GM13977 (cell line): ENCODE results near the gene DDIT4.
"Not testable (repeated sequence)": the region's sequence is repeated elsewhere in the genome, so short reads cannot be mapped to it uniquely, and the experiment has no call there.

ENCODE experiments used
- DNase-seq: peaks from one replicate; pipeline ENCODE4 v3.0.0; 2012; ENCODE audit warnings: low spot score
- CTCF ChIP-seq: IDR thresholded peaks from 2 replicates; pipeline ENCODE4 v1.5.1; 2012; ENCODE audit warnings: mild to moderate bottlenecking, control low read depth; ENCODE audit not compliant: insufficient read depth; ENCODE audit errors: extremely low read depth, missing control alignments
- in situ Hi-C: fragments of 300-500 bp; cut with MboI; formaldehyde crosslinking; loops from one replicate; pipeline ENCODE4 v1.12.0; 2022; ENCODE audit warnings: low sequenced_read_pairs, low pct_unique_long_range_greater_than_20kb, mixed read lengths, inconsistent platforms; ENCODE audit not compliant: unreplicated experiment

Gene DDIT4

GRCh38 chr10:72241691-72242252 is 32.0 kb upstream of the DDIT4 start:
- in situ Hi-C loops: no loop called here
- no peak for DNase-seq
- no peak for TF ChIP-seq CTCF

GRCh38 chr10:72242675-72243074 is 31.0 kb upstream of the DDIT4 start:
- in situ Hi-C loops: no loop called here
- TF ChIP-seq CTCF: no peak
- no peak for DNase-seq

- DNase-seq: no peak
- in situ Hi-C loops: no loop called here
- peak; percentile 39 for TF ChIP-seq CTCF
Observed at GRCh38 chr10:72243822-72244437, 29.8 kb upstream of the DDIT4 start.

- no peak for TF ChIP-seq CTCF
- DNase-seq: no peak
- in situ Hi-C loops: no loop called here
Observed at GRCh38 chr10:72244573-72245038, 29.1 kb upstream of the DDIT4 start.

- TF ChIP-seq CTCF: no peak
- in situ Hi-C loops: no loop called here
- no peak for DNase-seq
Observed at GRCh38 chr10:72245949-72246525, 27.7 kb upstream of the DDIT4 start.

- in situ Hi-C loops: no loop called here
- peak; percentile 78 for DNase-seq
- no peak for TF ChIP-seq CTCF
Observed at GRCh38 chr10:72248468-72249151, 25.1 kb upstream of the DDIT4 start.

GRCh38 chr10:72249176-72249862 is 24.4 kb upstream of the DDIT4 start:
- DNase-seq, in situ Hi-C loops: not testable (repeated sequence)
